ENCODE results near the gene NOS2.
A peak's percentile ranks its signal among the peaks of the same experiment; 100 is the strongest.

The NOS2 gene

DNA sequence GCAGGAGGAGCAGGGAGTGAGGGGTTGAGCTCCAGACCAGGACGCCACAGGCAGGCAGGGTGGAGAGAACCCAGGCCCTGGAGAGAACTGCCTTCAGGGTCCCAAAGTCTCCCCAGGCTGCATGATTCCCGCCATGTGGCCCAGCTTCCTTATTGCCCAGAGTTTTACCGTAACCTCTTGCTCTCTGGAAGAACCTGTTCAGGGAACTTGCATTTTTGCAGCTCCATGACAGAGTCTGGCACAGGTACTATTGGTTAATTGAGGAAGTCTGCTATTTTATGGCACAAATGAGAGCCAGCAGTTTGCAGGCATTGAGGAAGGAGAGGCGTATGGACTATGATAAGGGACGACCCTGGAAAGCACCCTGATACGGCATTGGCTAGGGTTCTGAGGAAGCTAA, 11.6 kb upstream of the NOS2 start:
- TF ChIP-seq, protein P1, sequence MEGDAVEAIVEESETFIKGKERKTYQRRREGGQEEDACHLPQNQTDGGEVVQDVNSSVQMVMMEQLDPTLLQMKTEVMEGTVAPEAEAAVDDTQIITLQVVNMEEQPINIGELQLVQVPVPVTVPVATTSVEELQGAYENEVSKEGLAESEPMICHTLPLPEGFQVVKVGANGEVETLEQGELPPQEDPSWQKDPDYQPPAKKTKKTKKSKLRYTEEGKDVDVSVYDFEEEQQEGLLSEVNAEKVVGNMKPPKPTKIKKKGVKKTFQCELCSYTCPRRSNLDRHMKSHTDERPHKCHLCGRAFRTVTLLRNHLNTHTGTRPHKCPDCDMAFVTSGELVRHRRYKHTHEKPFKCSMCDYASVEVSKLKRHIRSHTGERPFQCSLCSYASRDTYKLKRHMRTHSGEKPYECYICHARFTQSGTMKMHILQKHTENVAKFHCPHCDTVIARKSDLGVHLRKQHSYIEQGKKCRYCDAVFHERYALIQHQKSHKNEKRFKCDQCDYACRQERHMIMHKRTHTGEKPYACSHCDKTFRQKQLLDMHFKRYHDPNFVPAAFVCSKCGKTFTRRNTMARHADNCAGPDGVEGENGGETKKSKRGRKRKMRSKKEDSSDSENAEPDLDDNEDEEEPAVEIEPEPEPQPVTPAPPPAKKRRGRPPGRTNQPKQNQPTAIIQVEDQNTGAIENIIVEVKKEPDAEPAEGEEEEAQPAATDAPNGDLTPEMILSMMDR (IDR thresholded peaks at IDR 0.05; ENCODE audit: low read length, missing control alignments) = no peak
- DNase-seq (ENCODE audit: low read depth) = no peak
- no peak overlapping the region for H3K4me3 ChIP-seq (replicated peaks; ENCODE audit: low read depth, low read length)

GRCh38 chr17:27810902-27811557, 10.7 kb upstream of the NOS2 start:
- TF ChIP-seq, protein P1 (IDR thresholded peaks at IDR 0.05; ENCODE audit: low read length, missing control alignments) = no peak

GRCh38 chr17:27810211-27810901, 10.0 kb upstream of the NOS2 start:
- TF ChIP-seq, protein P1 (IDR thresholded peaks at IDR 0.05; ENCODE audit: low read length, missing control alignments) = no peak
- no peak for DNase-seq (ENCODE audit: low read depth)
- no peak overlapping the region for H3K4me3 ChIP-seq (replicated peaks; ENCODE audit: low read depth, low read length)

More at GRCh38 chr17:27810902-27811557, 10.7 kb upstream of the NOS2 start:
- peak; percentile 16 for DNase-seq (ENCODE audit: low read depth)
- H3K4me3 ChIP-seq (replicated peaks; ENCODE audit: low read depth, low read length) = no peak overlapping the region

- TF ChIP-seq, protein P1 (IDR thresholded peaks at IDR 0.05; ENCODE audit: low read length, missing control alignments) = no peak
- H3K4me3 ChIP-seq (replicated peaks; ENCODE audit: low read depth, low read length) = no peak overlapping the region
- DNase-seq (ENCODE audit: low read depth) = no peak
Measured at GRCh38 chr17:27809555-27809954, 9.2 kb upstream of the NOS2 start.

- no peak for DNase-seq (ENCODE audit: low read depth)
- H3K4me3 ChIP-seq (replicated peaks; ENCODE audit: low read depth, low read length) = no peak overlapping the region
- TF ChIP-seq, protein P1 (IDR thresholded peaks at IDR 0.05; ENCODE audit: low read length, missing control alignments) = no peak
Measured at GRCh38 chr17:27808628-27809027, 8.3 kb upstream of the NOS2 start.

GRCh38 chr17:27807567-27808470, 7.5 kb upstream of the NOS2 start:
- DNase-seq (ENCODE audit: low read depth) = no peak
- no peak overlapping the region for H3K4me3 ChIP-seq (replicated peaks; ENCODE audit: low read depth, low read length)
- TF ChIP-seq, protein P1 (IDR thresholded peaks at IDR 0.05; ENCODE audit: low read length, missing control alignments) = no peak
